Measurements from ENCODE around the gene DPP10.

DPP10 gene

GRCh38 chr2:115694651-115695050, 1252.2 kb downstream of the DPP10 start:
- DNase-seq (ENCODE audit: low read depth in 3 of 3) = no peak

- DNase-seq (ENCODE audit: low read depth in 3 of 3) = no peak
These were observed 1290.8 kb downstream of the DPP10 start for GRCh38 chr2:115733190-115733775.

- no peak for DNase-seq (ENCODE audit: low read depth in 3 of 3)
These were observed 1295.7 kb downstream of the DPP10 start for GRCh38 chr2:115738111-115738510.

GRCh38 chr2:115739574-115739973, 1297.1 kb downstream of the DPP10 start:
- DNase-seq (ENCODE audit: low read depth in 3 of 3) = no peak

GRCh38 chr2:115746151-115746550, 1303.7 kb downstream of the DPP10 start:
- no peak for DNase-seq (ENCODE audit: low read depth in 3 of 3)

- no peak for DNase-seq (ENCODE audit: low read depth in 3 of 3)
These were observed 1314.8 kb downstream of the DPP10 start for GRCh38 chr2:115757286-115757685.

GRCh38 chr2:115763601-115764000, 1321.2 kb downstream of the DPP10 start:
- DNase-seq (ENCODE audit: low read depth in 3 of 3) = no peak

- no peak for DNase-seq (ENCODE audit: low read depth in 3 of 3)
These were observed 1329.1 kb downstream of the DPP10 start for GRCh38 chr2:115771516-115771915.

GRCh38 chr2:115774361-115774760, 1331.9 kb downstream of the DPP10 start:
- DNase-seq (ENCODE audit: low read depth in 3 of 3) = no peak

GRCh38 chr2:115779085-115779632, 1336.7 kb downstream of the DPP10 start:
- no peak for DNase-seq (ENCODE audit: low read depth in 3 of 3)

- DNase-seq (ENCODE audit: low read depth in 3 of 3) = no peak
These were observed 1339.8 kb downstream of the DPP10 start for GRCh38 chr2:115782286-115782685.

GRCh38 chr2:115796078-115796477, 1353.6 kb downstream of the DPP10 start:
- no peak for DNase-seq (ENCODE audit: low read depth in 3 of 3)

GRCh38 chr2:115807276-115807675, 1364.8 kb downstream of the DPP10 start:
- no peak for DNase-seq (ENCODE audit: low read depth in 3 of 3)

GRCh38 chr2:115825912-115826311, 1383.5 kb downstream of the DPP10 start:
- DNase-seq (ENCODE audit: low read depth in 3 of 3) = no peak

GRCh38 chr2:115833196-115833595, 1390.8 kb downstream of the DPP10 start:
- no peak for DNase-seq (ENCODE audit: low read depth in 3 of 3)

- no peak for DNase-seq (ENCODE audit: low read depth in 3 of 3)
These were observed 1396.1 kb downstream of the DPP10 start for GRCh38 chr2:115838539-115838938.

- DNase-seq (ENCODE audit: low read depth in 3 of 3) = no peak
These were observed 1399.9 kb downstream of the DPP10 start for GRCh38 chr2:115842306-115842705.

GRCh38 chr2:115848192-115848591, 1405.8 kb downstream of the DPP10 start:
- DNase-seq (ENCODE audit: low read depth in 3 of 3) = no peak

GRCh38 chr2:115867024-115867423, 1424.6 kb downstream of the DPP10 start:
- no peak for DNase-seq (ENCODE audit: low read depth in 3 of 3)

- DNase-seq (ENCODE audit: low read depth in 3 of 3) = no peak
These were observed 1432.0 kb downstream of the DPP10 start for GRCh38 chr2:115874427-115874826.

GRCh38 chr2:115880558-115880957, 1438.1 kb downstream of the DPP10 start:
- DNase-seq (ENCODE audit: low read depth in 3 of 3) = no peak

- DNase-seq (ENCODE audit: low read depth in 3 of 3) = no peak
These were observed 1444.9 kb downstream of the DPP10 start for GRCh38 chr2:115887209-115887776.
